ENCODE results near the gene RFX8.

DNA sequence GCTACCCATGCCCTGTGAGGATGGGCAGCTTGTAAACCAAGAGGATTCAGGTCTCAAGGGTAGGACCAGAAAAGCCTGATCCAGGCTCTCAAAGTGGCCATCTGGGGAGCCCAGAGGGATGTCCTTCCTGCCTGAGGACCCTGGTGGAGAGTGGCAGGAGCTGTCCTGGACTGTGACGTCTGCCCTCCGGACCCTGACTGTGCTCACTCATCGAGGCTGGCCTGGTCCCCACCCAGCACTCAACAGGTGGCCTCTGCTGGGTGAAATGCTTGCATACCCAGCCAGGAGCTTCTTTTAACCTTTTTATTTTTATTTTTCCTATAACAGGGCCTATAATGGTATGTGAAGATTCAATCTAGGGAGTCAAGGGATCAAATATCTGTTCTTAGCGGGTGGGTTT is 112.1 kb downstream of the RFX8 start:
- TF ChIP-seq GATA2 (IDR thresholded peaks at IDR 0.05; ENCODE audit: low read depth, low read length) (no peak), GATA3 (IDR thresholded peaks at IDR 0.05; ENCODE audit: low read depth, low read length) (no peak)
